ENCODE data around the gene DTX3.
"Not testable (repeated sequence)": the region's sequence is repeated elsewhere in the genome, so short reads cannot be mapped to it uniquely, and the experiment has no call there.

DTX3 gene

GRCh38 chr12:57632073-57632957 lies 27.7 kb downstream of the DTX3 start:
- DNase-seq (ENCODE audit: low read depth in 2 of 2): no peak

GRCh38 chr12:57632958-57633840 lies 28.6 kb downstream of the DTX3 start, which contains the start of gene B4GALNT1:
TSS of gene B4GALNT1 (minus strand) at chr12:57633201. CDS start at chr12:57632132, 1,069 bp downstream.
- DNase-seq (ENCODE audit: low read depth in 2 of 2): peak in 1 of 2 donors; percentile 45

DNA sequence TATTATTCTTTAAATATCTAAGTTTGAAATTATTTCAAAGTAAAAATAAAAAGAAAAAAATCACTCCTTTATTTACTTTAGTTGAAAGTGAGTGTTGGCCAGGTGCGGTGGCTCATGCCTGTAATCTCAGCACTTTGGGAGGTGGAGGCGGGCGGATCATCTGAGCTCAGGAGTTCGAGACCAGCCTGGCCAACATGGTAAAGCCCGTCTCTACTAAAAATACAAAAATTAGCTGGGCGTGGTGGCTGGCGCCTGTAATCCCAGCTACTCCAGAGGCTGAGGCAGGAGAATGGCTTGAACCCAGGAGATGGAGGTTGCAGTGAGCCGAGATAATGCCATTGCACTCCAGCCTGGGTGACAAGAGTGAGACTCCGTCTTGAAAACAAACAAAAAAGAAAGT lies 32.1 kb downstream of the DTX3 start:
- not testable (repeated sequence) for DNase-seq (ENCODE audit: low read depth in 2 of 2)

GRCh38 chr12:57637364-57637763 lies 32.7 kb downstream of the DTX3 start:
- DNase-seq (ENCODE audit: low read depth in 2 of 2): no peak

DNA sequence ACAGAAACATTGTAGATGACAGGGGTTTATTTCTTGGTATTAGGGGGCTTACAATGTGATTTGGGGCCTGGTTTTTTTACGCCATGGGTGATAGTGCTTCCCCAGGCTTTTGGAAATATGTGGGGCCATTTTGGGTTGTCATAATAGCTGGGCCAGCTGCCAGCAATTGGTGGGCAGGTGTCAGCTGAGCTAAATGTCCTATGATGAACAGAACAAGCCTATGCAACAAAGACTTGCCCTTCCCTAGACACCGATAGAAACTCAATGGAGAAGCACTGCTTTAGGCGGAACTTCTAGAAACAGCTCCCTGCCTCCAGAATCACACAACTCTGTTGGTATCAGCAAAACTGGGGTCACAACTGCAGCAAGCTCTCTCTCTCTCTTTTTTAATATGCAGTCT lies 33.5 kb downstream of the DTX3 start:
- DNase-seq (ENCODE audit: low read depth in 2 of 2): no peak

DNA sequence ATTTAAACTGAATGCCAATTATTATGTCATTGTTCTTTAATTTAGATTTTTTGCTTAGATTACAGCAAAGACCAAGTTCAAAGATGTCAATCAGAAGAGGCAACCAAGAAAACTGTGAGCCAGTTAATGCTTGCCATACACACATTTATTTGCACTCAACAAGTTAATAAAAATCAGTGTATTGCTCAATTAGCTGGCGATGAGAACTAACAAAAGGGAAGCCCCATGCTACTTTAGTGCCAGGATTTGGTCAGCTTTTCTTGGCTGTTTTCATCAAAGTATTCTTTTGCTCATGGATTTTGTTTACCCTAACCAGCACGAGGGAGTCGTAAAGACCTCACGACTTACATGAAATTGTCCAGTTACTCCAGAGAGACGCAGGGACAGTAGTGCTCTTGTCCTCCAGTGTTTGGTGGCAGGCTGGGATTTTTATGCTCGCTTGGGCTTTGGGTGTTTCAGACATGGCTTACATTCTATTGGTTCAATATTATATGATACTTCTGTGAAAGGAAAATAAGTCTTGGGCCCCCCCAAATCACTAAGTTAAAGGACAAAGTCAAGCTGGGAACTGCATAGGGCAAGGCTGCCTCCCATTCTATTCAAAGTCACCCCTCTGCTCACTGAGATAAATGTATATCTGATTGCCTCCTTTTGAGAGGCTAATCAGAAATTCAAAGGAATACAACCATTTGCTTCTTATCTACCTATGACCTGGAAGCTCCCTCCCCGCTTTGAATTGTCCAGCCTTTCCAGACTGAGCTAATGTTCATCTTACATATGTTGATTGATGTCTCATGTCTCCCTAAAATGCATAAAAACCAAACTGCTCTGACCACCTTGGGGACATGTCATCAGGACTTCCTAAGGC lies 35.8 kb downstream of the DTX3 start:
- DNase-seq (ENCODE audit: low read depth in 2 of 2): no peak

DNA sequence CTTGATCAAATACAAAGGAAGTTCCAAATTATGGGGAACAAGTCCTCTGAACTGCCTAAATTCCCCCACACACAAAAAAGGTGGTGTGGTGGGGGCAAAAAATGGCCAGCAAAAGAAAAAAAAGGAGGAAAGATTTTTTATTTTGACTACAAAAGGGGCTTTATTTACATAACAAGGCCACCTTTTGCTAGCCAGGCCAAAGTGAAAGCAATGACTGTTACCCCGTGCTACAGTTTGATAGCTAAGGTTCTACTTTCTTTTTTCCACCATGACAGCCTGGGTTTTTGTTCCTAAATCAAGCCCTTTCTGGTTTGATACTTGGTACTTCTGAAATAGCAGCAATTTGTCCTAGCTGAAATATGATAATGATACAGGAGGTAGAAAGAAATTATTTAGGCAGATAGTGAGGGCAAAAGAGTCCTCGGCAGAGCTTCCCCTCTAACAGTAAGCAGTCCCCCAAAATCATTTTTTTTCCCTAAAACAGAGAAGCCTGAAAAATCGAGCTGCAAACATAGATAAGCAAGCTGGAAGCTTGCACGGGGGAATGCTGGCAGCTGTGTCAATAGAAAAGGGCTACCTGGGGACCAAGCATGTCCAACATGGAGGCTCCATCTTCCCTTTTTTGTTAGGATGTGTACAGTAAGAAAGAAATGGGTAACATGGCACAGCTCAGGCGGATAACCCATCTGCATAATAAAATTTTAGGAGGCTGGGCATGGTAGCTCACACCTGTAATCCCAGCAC lies 37.2 kb downstream of the DTX3 start:
- no peak for DNase-seq (ENCODE audit: low read depth in 2 of 2)

GRCh38 chr12:57645990-57646658 lies 41.5 kb downstream of the DTX3 start:
- not testable (repeated sequence) for DNase-seq (ENCODE audit: low read depth in 2 of 2)

GRCh38 chr12:57646659-57647049 lies 42.0 kb downstream of the DTX3 start:
- DNase-seq (ENCODE audit: low read depth in 2 of 2): not testable (repeated sequence)

GRCh38 chr12:57654042-57654441 lies 49.4 kb downstream of the DTX3 start:
- DNase-seq (ENCODE audit: low read depth in 2 of 2): no peak

- no peak for DNase-seq (ENCODE audit: low read depth in 2 of 2)
Measured at GRCh38 chr12:57655541-57656240, 51.1 kb downstream of the DTX3 start.

DNA sequence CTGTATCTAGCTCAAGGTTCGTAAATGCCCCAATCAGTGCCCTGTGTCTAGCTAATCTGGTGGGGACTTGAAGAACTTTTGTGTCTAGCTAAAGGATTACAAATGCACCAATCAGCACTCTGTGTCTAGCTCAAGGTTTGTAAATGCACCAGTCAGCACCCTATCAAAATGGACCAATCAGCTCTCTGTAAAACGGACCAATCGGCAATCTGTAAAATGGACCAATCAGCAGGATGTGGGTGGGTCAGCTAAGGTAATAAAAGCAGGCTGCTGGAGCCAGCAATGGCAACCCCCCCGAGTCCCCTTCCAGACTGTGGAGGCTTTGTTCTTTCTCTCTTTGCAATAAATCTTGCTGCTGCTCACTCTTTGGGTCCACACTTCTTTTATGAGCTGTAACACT lies 51.8 kb downstream of the DTX3 start:
- DNase-seq (ENCODE audit: low read depth in 2 of 2): not testable (repeated sequence)

- no peak for DNase-seq (ENCODE audit: low read depth in 2 of 2)
Measured at GRCh38 chr12:57657744-57658143, 53.1 kb downstream of the DTX3 start.

GRCh38 chr12:57658890-57659289 lies 54.3 kb downstream of the DTX3 start:
- DNase-seq (ENCODE audit: low read depth in 2 of 2): no peak

All from stimulated activated CD4-positive, alpha-beta T cell treated with anti-CD3 and anti-CD28 coated beads, Interleukin-1b, Interleukin-23, amount 100 ng/mL, for 1 hour (primary cell).